ENCODE data around the gene AMMECR1L.
"Not testable (repeated sequence)": the region's sequence is repeated elsewhere in the genome, so short reads cannot be mapped to it uniquely, and the experiment has no call there.

AMMECR1L gene

GRCh38 chr2:127840893-127841292 lies 44.9 kb downstream of the AMMECR1L start:
- H3K27ac Mint-ChIP-seq, result no peak overlapping the region
- H3K4me3 Mint-ChIP-seq, result no peak overlapping the region
- H3K4me1 Mint-ChIP-seq (ENCODE audit: low read depth), result no peaks in the 10 kb centered on the region
- H3K27me3 Mint-ChIP-seq, result no peaks in the 10 kb centered on the region
- peaks cover 10% of the 10 kb centered on the region for H3K36me3 Mint-ChIP-seq (ENCODE audit: low read depth)
- no peaks in the 10 kb centered on the region for H3K9me3 Mint-ChIP-seq

DNA sequence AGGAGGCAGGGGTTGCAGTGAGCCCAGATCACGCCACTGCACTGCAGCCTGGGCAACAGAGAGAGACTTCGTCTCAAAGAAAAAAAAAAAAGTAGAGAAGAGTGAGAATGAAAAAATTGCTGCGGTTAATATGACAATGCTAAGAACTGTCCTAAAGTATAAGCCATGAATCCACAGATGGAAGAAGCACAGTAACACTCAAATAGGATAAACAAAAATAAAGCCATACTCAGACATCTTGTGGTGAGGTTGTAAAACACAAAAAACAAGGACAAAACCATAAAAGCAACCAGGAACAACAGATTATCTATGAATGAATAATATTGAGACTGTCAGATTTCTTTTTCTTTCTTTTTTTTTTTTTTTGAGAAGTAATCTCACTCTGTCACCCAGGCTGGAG lies 50.8 kb downstream of the AMMECR1L start:
- Mint-ChIP-seq H3K9me3 (no peaks in the 10 kb centered on the region), H3K4me1 (ENCODE audit: low read depth) (peaks cover 19% of the 10 kb centered on the region), H3K36me3 (ENCODE audit: low read depth) (no peaks in the 10 kb centered on the region), H3K4me3 (no peak overlapping the region), H3K27ac (no peak overlapping the region), H3K27me3 (no peaks in the 10 kb centered on the region)

- peaks cover 19% of the 10 kb centered on the region for H3K36me3 Mint-ChIP-seq (ENCODE audit: low read depth)
- peak overlapping the region; percentile 33 for H3K4me3 Mint-ChIP-seq
- peaks cover 39% of the 10 kb centered on the region for H3K4me1 Mint-ChIP-seq (ENCODE audit: low read depth)
- H3K27me3 Mint-ChIP-seq, result no peaks in the 10 kb centered on the region
- peaks cover 23% of the 10 kb centered on the region for H3K9me3 Mint-ChIP-seq
- peak overlapping the region; percentile 86 for H3K27ac Mint-ChIP-seq
Measured at GRCh38 chr2:127829845-127830246, 55.9 kb downstream of the AMMECR1L start.

DNA sequence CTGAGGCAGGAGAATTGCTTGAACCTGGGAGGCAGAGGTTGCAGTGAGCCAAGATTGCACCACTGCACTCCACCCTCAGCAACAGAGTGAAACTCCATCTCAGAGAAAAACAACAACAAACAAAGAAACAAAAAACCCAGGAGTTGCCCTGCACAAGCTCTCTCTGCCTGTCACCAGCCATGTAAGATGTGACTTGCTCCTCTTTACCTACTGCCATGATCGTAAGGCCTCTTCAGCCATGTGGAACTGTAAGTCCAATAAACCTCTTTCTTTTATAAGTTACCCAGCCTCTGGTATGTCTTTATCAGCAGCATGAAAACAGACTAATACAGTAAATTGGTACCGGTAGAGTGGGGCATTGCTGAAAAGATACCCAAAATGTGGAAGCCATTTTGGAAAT lies 59.0 kb downstream of the AMMECR1L start:
- not testable (repeated sequence) for H3K27ac Mint-ChIP-seq, H3K27me3 Mint-ChIP-seq, H3K4me3 Mint-ChIP-seq
- Mint-ChIP-seq H3K9me3 (peaks cover 23% of the 10 kb centered on the region), H3K36me3 (ENCODE audit: low read depth) (peaks cover 19% of the 10 kb centered on the region), H3K4me1 (ENCODE audit: low read depth) (peaks cover 36% of the 10 kb centered on the region)

GRCh38 chr2:127826047-127826446 lies 59.7 kb downstream of the AMMECR1L start:
- peaks cover 26% of the 10 kb centered on the region for H3K9me3 Mint-ChIP-seq
- H3K4me1 Mint-ChIP-seq (ENCODE audit: low read depth), result peaks cover 31% of the 10 kb centered on the region
- no peaks in the 10 kb centered on the region for H3K27me3 Mint-ChIP-seq
- H3K27ac Mint-ChIP-seq, result no peak overlapping the region
- H3K36me3 Mint-ChIP-seq (ENCODE audit: low read depth), result peaks cover 19% of the 10 kb centered on the region
- H3K4me3 Mint-ChIP-seq, result no peak overlapping the region

DNA sequence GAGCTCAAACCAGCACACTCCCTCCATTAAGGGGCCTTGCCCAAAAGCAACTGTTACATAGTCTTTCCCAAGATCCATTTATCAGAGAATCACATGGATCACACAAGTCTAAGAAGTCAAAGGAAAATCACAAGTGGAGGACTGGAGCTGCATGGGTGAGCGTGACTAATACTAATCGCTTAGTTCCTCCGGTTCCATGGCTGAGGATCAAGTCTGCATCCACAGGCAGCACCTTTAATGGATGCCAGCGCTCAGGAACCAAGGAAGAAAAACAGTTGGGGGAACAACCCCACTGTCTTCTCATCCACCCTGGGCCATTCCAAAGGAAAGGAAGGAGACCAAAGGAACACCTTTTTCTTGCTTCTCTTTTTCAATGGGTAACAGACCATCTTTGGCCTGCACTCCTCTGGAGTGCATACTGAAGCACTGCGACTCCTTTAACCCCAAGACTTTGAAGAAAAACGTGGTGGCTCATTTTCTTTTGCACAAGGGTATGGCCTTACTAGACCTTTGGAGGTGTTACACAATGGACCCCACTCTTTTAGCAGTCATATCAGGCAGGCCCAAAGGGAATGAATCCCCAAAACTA lies 65.6 kb downstream of the AMMECR1L start:
- H3K27ac Mint-ChIP-seq, result no peak overlapping the region
- peaks cover 12% of the 10 kb centered on the region for H3K9me3 Mint-ChIP-seq

DNA sequence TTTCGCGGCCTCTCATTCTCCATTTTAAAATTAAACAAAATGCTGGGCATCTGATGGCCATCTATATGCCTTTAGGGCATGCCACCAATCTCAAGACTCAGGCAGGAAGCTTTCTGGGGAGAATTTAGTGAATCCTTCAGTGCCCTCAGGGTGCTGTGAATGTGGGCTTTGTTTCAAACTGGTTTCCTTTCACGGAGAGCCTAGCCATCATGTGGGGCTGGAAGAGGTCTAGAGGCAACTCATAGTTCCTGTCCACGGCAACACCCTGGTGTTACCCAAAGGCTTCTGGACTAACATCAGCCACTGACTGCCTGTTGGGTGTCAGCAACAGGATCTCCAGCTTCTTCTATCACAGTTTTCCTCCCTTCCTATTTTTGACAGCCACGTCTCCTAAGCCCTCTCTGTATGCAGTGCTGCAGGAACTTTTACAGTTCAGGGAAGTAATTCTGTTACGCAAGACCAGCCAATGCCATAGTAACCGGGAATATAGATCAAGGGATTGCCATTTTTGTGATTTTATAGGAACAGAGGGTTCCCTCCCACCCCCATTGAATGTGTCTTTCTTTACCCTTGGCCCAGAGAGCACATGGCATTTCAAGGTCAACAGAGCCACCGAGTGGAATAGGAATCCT lies 66.8 kb downstream of the AMMECR1L start:
- Mint-ChIP-seq H3K27ac (no peak overlapping the region), H3K27me3 (peaks cover 11% of the 10 kb centered on the region), H3K36me3 (ENCODE audit: low read depth) (peaks cover 4% of the 10 kb centered on the region), H3K4me1 (ENCODE audit: low read depth) (no peaks in the 10 kb centered on the region), H3K4me3 (no peak overlapping the region), H3K9me3 (peaks cover 12% of the 10 kb centered on the region)

More for the DNA sequence above, 65.6 kb downstream of the AMMECR1L start:
- H3K27me3 Mint-ChIP-seq, result peaks cover 11% of the 10 kb centered on the region
- H3K4me3 Mint-ChIP-seq, result no peak overlapping the region
- H3K36me3 Mint-ChIP-seq (ENCODE audit: low read depth), result peaks cover 4% of the 10 kb centered on the region
- H3K4me1 Mint-ChIP-seq (ENCODE audit: low read depth), result no peaks in the 10 kb centered on the region

DNA sequence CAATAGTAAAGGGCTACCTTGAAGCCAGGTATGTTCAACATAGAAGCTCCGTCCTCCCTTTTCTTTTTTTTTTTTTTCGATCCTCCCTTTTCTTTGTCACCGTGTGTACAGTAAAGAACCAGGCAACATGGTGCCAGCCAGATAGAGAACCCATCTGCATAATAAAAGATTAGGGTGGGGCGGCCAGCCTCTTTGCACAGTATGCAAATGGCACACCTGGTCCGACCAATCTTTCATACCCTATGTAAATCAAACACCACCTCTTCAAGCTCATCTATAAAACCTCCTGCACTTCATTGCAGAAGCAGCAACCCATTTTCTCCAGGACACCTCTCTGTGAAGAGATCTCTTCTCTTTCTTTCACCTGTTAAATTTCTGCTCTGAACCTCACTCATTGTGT lies 67.5 kb downstream of the AMMECR1L start:
- Mint-ChIP-seq H3K4me1 (ENCODE audit: low read depth) (no peaks in the 10 kb centered on the region), H3K36me3 (ENCODE audit: low read depth) (peaks cover 4% of the 10 kb centered on the region), H3K27me3 (peaks cover 11% of the 10 kb centered on the region), H3K4me3 (no peak overlapping the region), H3K9me3 (peaks cover 12% of the 10 kb centered on the region), H3K27ac (no peak overlapping the region)

- peaks cover 11% of the 10 kb centered on the region for H3K27me3 Mint-ChIP-seq
- H3K36me3 Mint-ChIP-seq (ENCODE audit: low read depth), result peaks cover 8% of the 10 kb centered on the region
- H3K27ac Mint-ChIP-seq, result no peak overlapping the region
- H3K4me1 Mint-ChIP-seq (ENCODE audit: low read depth), result peaks cover 21% of the 10 kb centered on the region
- no peak overlapping the region for H3K4me3 Mint-ChIP-seq
- peaks cover 5% of the 10 kb centered on the region for H3K9me3 Mint-ChIP-seq
Measured at GRCh38 chr2:127814677-127815076, 71.1 kb downstream of the AMMECR1L start.

GRCh38 chr2:127812441-127812840 lies 73.3 kb downstream of the AMMECR1L start:
- Mint-ChIP-seq H3K4me3 (peak overlapping the region; percentile 96), H3K4me1 (ENCODE audit: low read depth) (peaks cover 41% of the 10 kb centered on the region), H3K36me3 (ENCODE audit: low read depth) (peaks cover 14% of the 10 kb centered on the region)
- H3K27me3 Mint-ChIP-seq, H3K27ac Mint-ChIP-seq, H3K9me3 Mint-ChIP-seq: not testable (repeated sequence)

Data from stimulated activated naive CD8-positive, alpha-beta T cell treated with anti-CD3 and anti-CD28 coated beads, Interleukin-15, Interleukin-2, amounts not matched to agents 100 ng/mL and 50 ng/mL, for 24 hours (primary cell).